Omental fat pad (tissue), 4 donors: ENCODE results near the gene FABP7. TPM values are rescaled to one million over a fixed set of nuclear protein-coding genes. Genes with fewer than 3 reads are reported as not detected.

Source experiments
- ATAC-seq: fragments of 150-250 bp; one replicate; pipeline ENCODE4 v1.9.1; 2016; ENCODE audit warnings: mild to moderate bottlenecking, moderate library complexity; ENCODE audit not compliant: low FRiP score
- DNase-seq: peaks from one replicate; pipeline ENCODE4 v3.0.0-alpha.2; 2019; ENCODE audit warnings: low spot score
- CTCF ChIP-seq, 3 donors: fragments of 450-650 bp; IDR thresholded peaks; one replicate each; pipeline ENCODE4 v1.5.1; 2016 to 2017; ENCODE audit warnings: antibody characterized with exemption in 3 of 3, mild to moderate bottlenecking in 3 of 3, moderate library complexity in 2 of 3
- total RNA-seq, 4 donors: library from RNA; depleted of rRNA; stranded (reverse); fragments of >200 nt; gene quantifications; one replicate each; pipeline ENCODE4 v1.1.0, GENCODE V29; 2016

Gene FABP7
- not detected for total RNA-seq

GRCh38 chr6:122779667-122780066 is at the start of gene FABP7:
Gene FABP7, plus strand, starts transcription at chr6:122779716. Its CDS starts 79 bp downstream, at chr6:122779795.
- ATAC-seq, result no peak
- no peak for DNase-seq
- TF ChIP-seq CTCF (IDR thresholded peaks at IDR 0.05), result no peak

- DNase-seq (no peak), ATAC-seq (no peak)
- no peak for TF ChIP-seq CTCF (IDR thresholded peaks at IDR 0.05)
These were observed 49.2 kb upstream of the FABP7 start for GRCh38 chr6:122730334-122730733.

GRCh38 chr6:122730775-122731386 is 48.6 kb upstream of the FABP7 start:
- DNase-seq (no peak), ATAC-seq (no peak)

GRCh38 chr6:122733259-122733658 is 46.3 kb upstream of the FABP7 start:
- DNase-seq, result no peak
- ATAC-seq, result no peak
- TF ChIP-seq CTCF (IDR thresholded peaks at IDR 0.05), result no peak

More at GRCh38 chr6:122730775-122731386, 48.6 kb upstream of the FABP7 start:
- peak in 1 of 3 donors; percentile 15 for TF ChIP-seq CTCF (IDR thresholded peaks at IDR 0.05)

GRCh38 chr6:122734529-122735395 is 44.8 kb upstream of the FABP7 start:
- no peak for TF ChIP-seq CTCF (IDR thresholded peaks at IDR 0.05)
- ATAC-seq (no peak), DNase-seq (no peak)

GRCh38 chr6:122735582-122735981 is 43.9 kb upstream of the FABP7 start:
- ATAC-seq (no peak), DNase-seq (no peak)
- no peak for TF ChIP-seq CTCF (IDR thresholded peaks at IDR 0.05)
